HG02938 (cell line): ENCODE measurements around the gene EOMES.

Source experiments
- ATAC-seq: cut with Tn5 transposase; IDR thresholded peaks from one replicate; pipeline ENCODE4 v1.9.1; 2021; ENCODE audit warnings: mild to moderate bottlenecking, moderate library complexity; ENCODE audit not compliant: unreplicated experiment

Gene EOMES

DNA sequence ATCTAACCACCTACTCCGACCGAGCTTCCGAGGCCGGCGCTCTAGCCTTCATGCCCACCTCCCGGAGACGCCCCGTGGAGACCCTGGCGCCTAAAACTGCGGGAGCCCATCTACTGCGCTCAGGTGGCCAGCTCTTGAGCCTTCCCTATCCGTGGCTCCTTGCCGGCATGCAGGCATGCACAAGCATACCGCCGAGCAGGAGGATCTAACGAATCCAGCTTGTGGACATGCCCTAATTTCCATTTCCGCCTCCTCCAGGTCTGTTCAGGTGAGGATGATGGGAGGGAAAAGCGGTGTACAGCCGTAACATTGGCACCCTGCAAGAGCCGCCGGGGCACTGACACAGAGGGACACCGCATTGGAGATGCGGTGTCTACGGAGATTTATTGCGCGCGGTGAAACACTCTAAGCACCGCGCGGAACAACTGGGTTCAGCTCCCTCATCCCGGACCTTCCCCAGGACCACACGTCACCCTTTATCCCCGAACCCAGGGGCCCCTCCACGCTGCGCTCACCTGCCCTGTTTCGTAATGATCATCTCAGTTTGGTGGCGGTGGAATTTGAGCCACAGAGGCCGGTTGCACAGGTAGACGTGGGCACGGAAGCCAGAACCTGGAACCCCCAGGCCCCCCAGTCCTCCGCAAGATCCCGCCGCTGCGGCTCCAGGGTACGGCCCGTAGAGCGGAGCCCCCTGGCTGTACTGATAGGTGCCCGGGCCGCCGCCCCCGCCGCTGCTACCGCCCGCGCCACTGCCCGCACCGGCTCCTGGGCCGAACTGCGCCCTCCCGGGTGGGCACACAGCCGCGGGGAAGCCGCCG is 1.0 kb downstream of the EOMES start:
- no peak for ATAC-seq

DNA sequence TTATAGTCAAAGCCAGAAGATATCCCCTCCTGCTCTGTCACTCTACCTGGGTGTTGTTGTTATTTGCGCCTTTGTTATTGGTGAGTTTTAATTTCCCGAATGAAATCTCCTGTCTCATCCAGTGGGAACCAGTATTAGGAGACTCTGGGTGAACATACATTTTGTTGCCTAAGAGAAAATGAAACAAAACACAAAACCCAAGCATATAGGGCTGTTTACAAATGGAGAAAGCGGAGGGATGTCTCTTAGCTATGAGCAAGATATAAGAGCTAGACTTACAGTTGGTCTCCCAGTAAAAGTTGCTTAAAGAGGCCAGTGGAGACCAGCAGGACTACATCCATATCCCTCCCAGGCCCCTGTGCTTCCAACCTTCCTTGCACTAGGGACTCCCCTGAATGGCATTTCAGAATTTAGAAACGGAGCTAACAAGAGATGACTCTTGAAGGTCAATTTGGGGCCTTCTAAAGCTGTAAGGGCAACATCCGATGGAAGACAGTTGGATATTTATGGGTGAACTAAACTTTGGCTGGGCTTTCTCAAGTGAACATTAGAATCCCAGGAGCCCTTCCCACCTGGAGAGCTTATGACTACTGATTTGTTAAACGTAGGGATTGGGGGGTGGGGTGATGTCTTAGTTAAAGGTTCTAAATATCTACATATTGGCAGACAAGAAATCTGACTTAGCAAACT is 2.7 kb downstream of the EOMES start:
- ATAC-seq: no peak

DNA sequence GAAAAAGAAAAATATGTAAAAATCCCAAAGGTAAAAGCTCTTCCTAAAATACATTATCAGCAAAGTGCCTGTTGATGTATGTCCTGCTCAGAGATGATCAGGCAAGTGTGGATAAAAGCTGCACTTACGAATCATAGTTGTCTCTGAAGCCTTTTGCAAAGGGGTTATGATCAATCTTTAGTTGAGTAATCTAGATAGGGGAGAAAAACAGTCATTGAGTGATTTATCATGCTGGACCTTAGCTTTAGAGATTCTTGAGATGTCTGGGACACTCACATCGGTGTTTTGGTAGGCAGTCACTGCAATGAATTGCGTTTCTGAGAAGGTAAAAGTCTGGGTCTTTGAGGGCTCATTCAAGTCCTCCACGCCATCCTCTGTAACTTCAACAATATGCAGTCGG is 3.7 kb downstream of the EOMES start:
- no peak for ATAC-seq

DNA sequence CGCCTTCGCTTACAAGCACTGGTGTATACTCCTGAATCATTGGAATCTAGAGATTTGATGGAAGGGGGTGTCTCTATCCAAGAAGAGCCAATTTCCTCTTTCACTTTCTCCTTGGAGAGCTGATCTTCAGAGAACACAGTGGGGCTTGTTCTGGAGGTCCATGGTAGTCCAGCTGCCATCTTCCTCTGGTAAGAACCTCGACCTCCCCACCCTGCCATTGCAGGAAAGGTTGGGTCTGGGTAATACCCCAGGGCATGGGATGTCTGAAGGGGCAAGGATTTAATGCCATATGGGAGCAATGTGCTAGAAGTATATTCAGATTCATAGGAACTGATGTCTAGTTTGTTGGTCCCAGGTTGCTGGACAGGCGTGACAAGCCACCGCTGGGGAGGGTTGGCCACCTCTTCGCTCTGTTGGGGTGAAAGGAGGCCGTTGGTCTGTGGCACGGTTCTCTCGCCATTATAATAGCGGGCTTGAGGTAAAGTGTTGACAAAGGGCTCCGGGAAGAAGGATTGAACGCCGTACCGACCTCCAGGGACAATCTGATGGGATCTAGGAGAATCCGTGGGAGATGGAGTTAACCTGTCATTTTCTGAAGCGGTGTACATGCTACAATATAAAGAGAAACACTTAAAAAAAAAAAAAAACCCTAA is 4.8 kb downstream of the EOMES start:
- ATAC-seq: no peak

DNA sequence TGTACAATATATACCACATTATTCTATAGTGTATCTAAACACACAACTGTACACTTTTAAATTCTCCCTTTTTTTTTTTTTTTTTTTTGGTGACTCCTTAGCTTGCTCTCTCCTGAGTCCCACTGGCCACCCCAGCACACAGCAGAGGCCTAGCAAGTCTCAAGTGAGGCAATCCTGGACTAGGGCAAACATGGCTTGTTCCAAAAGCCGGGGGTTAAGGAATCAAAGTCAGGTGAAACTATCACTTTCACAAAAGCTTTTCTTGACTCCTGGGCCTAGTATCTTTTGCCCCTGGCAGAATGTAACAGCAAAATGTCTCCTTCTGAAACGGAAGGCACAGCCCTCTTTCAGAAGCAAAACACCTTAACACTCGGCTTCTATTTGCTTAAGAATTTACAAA is 5.8 kb downstream of the EOMES start:
- no peak for ATAC-seq

DNA sequence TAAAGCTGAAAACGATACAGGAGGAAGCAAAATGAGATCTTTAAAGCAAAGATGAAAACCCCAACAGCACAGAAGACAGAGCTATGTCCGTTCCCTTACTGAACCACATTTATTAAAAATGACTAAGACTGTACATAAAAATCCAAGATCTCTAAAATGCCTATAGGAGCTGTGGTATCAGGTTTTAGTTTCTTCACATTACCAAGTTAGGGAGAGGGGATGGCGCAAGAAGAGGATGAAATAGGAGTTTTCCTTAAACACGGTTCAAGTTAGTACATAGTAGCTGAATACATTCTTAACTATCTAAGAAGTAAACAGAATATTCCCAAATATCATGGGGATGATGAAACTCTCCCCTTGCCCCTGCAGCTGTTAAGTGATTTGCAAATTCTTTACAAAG is 6.3 kb downstream of the EOMES start:
- no peak for ATAC-seq

DNA sequence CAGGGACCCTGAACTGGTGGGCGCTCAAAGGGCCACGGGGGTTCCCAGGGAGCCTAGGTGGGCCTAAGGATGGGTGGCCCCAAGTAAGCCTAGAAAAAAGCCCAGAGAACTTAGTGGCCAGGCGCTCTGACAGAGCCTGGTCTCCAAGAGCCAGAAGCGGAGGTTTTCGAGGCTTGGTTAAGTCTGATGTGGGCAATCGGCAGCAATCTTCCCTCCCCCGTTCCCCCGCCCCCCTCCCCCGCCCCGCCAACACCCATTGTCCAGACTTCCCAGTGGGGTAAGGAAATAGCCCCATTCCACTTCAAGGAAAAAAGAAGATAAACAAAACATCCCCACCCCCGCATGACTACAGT is 6.7 kb downstream of the EOMES start:
- no peak for ATAC-seq

DNA sequence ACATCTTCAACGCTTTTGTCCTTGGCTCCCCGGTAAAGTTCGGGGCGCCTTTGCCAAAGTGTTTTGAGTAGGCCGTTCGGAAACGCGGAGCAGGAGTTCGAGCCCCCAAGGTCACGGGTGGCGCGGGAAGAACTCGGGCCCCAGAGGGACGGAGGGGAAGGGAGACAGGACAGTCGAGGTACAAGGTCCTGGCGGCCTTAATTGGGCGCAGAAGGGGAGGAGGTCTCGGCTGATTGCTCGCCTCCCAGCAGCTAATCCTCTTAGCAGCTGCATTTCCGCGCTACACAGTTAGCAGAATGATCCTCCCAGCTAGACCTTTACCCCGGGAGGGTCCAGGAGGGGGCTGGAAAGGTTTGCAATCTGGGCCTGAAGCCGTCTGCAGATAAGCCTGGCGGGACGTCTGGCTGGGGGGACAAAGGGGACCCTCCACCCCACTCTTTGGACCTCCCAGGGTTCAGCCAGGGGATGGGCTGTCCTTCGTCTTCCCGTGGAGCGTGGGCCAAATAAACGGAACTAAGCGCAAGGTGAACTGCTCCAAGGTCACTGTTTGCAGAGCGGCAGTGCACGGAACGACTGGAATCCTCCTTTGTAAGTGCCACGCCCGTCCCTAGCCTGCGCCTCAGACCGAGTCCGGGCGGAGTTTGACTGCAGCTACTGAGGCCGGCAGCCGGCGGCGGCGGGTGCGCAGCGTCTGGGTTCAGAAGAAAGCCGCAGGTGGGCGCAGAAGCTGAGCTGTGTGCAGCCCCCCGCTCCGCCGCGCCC is 7.2 kb downstream of the EOMES start:
- no peak for ATAC-seq

DNA sequence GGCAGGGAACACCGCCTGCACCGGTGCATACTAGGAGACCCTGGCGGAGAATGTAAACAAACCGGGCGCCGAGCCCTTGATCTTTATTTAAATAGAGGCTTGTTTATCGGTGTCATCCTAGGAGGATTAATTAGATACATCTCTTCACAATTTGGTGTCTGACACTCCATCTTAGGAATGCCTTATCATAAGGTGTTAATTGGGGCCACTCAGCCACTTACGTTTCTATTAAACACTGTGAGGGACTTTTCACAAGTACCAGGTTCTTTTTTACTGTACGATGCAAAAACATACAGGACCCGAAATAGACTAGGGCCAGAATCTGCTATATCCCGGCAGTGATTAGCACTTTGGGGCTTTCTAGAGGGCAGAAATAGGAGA is 8.0 kb downstream of the EOMES start:
- ATAC-seq: no peak

DNA sequence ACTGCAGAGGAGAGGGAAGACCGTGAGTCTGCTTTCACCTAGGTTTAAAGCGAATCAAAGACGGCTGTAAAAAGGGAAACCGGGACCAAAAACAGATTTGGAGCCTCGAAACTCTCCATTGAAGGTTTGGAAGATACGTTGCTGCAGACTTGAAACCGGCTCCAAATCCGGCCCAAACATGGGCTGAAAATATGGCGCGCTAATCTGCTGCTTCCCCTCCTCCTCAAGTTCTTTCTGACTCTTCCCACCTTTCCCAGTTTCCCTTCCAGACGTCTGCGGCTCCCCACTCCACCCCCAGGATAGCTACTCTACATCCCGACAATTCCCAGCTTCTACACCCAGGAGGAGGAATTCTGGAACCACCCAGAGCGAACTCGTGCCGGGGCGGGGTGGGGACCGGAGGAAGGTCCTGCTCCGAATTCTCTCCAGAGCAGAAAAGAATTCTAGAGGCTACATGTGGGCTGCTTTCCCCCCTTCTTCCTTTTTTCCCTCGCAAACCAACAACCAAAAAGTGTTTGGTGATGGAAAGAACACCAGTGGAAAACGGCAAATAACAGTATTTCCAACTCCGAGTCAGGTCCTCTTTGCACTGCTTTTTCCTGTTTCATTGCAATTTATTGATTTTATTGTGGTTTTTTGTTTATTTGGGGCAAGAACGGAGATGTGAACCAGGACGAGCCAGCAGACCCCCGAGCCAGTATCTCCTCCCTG is 8.5 kb downstream of the EOMES start:
- no peak for ATAC-seq

DNA sequence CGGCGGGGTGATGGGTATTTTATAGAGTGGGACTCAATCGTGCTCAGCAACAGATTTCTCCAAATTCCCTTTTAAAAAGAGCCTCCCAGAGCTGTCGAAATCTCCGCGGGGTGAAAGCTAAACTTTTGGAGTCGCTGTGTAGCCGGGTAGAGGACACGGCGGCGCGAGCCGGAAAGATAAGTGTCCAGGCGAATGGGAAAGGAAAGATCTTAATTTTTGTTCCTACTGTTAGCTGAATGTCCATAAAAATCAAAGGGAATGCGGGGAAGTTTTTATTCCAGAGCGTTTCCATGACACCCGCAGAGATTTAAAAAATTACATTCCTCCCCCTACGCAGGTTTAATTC is 9.1 kb downstream of the EOMES start:
- ATAC-seq: no peak

DNA sequence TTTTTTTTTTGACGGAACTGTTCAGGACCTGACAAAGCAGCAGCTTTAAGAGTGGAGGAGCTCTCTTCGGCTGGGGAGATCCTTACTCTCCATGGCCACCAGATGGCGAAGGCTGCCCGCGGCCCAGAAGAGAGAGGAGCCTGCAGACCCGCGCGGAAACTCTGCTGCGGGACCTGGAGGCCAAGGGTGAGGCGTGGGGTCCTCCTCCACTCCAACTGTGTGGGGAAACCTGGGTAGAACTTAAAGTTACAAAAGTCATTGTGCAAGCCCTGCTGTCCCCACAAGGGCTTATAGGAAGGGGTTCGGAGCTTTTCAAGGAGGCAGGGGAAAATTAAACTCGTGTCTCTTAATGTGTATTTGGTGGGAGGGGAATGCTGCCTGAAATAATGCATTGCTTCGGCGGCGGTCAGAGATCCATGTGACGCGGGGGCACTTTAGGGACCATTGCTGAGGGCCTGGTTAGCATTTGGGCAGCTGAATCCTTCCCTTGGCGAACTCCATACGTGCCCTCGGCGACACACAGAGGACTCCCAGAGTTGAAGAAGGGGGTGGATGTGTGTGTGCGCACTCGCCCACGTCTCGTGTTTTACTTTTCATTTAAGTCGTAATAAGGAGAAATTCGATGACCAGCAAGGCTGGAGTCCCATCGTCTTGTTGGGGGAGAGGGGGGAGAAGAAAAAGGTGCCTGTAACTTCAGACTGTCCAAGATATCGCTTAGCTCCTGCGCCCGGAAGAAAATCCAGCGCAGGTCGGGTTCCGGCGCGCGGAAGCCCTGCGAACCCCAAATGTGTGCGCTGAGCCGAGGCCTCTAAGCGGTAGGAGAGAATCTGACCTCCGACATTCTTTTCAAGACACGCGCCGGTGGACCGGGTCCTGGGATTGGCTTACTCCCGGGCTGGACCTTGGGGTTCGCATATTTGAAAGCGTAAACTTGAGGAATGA is 9.7 kb downstream of the EOMES start:
- peak; percentile 90 for ATAC-seq

DNA sequence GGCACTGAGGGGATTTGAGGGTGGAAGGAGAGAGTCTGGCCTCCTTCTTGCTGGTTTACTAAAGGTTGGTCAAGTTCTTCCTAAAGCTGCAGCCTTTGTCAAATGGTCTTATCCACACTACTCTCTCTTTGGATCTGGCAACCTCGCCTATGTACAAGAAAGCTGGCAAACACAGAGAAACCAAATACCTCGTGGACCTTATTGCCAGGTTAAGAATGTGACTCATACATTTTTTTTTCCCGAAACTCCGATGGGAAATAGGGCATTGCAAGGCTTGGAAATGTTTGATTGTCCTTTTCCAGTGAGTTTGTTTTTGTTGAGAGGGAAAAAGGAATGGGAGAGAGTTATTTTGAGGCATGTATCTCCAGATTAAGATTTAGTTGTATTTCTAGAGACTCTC is 13.9 kb downstream of the EOMES start:
- no peak for ATAC-seq

DNA sequence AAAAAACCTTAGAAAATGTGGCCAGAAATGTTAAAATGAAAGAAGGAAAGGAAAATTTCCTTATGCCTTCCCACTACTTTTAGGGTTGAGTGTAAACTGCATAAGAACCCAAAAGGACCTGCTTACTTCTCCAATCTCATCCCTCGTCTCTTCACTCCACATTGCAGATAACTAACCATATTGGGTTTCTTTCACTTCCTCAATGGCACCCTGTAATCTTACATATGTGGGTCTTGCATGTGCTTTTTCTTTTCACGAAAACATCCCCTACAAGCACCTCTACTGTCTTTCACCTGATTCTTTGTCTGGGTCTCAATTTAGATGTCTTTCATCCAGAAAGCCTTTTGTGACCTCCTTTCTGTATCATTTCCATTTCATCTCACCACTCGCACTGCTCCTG is 23.1 kb downstream of the EOMES start:
- ATAC-seq: peak; percentile 70

DNA sequence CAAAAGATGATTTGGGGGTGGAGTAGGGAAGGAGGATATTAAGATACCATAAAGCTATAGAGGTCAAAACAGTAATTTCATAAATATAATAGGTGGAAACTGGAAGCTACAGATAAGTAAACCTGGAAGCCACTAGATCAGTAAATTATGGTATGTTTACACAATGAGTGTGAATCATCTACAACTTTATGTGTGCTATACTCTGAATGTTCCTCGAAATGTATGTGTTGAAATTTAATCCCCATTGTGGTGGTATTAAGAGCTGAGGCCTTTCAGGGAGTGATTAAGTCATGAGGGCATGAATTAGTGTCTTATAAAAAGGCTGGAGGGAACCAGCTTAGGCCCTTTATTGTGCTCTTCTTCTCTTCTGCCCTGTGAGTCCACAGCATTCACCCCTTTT is 25.2 kb downstream of the EOMES start:
- ATAC-seq: no peak

DNA sequence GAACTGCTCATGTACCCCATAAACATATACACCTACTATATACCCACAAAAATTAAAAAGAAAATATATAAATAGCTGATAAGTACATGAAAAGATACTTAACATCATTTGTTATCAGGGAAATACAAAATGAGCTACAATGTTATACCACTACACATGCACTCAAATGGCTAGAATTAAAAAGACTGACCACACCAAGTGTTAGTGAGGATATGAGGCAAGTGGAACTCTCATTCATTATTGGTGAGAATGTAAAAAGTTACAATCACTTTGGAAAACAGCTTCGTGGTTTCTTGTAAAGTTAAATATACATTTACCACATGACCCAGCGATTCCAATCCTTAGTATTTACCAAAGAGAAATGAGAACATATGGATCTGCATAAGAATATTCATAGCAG is 26.5 kb downstream of the EOMES start:
- no peak for ATAC-seq

DNA sequence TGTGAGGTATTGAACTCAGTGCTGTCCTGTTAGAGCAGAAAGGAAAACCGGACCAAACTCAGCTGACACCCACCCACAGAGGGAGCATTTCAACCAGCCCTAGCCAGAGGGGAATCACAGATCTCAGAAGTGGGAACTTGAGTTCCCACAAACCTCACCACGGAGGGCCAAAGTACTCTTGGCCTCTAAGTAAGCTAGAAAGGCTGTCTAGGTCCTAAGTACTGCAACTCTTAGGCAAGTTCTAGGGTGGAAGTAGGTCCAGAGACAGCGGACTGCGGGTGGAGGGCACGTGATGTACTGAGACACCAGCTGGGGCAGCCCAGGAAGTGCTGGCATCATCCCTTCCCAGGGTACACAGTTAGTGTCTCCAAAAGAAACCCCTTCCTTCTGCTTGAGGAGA is 34.1 kb downstream of the EOMES start:
- no peak for ATAC-seq

DNA sequence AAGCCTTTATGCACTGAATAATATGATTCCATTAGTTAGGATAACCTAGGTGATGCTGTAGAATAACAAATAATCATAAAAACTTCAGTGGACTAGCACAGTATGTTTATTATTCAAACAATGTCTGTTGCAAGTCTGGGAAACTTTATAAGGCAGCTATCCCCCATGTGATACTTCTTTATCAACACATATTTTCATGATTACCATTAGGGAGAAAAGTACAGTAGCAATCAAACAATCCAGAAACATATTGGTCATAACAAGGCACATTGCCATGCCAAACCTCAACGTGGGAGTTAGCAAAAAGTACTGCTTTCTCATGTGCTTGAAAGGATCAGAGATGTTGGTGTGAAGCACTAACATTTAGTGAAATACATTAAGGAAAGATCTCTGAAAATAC is 35.5 kb downstream of the EOMES start:
- no peak for ATAC-seq

DNA sequence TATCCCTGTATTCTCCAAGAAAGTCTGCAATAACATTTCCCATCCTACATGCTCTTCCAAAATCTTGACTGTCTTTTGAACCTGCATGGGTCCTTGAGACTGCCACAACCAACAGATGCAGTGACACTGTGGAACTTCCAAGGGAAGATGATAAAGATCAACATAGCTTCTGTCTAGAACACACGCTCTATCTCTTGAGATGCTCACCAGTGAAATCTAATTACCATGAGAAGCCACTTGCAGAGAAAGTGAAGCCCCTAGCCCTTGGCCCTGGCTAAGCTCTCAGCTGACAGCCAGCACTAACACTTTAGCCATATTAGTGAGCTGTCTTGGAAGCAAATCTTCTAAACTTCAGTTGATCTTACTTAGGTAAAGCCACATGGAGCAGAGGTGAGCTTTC is 36.6 kb downstream of the EOMES start:
- no peak for ATAC-seq

DNA sequence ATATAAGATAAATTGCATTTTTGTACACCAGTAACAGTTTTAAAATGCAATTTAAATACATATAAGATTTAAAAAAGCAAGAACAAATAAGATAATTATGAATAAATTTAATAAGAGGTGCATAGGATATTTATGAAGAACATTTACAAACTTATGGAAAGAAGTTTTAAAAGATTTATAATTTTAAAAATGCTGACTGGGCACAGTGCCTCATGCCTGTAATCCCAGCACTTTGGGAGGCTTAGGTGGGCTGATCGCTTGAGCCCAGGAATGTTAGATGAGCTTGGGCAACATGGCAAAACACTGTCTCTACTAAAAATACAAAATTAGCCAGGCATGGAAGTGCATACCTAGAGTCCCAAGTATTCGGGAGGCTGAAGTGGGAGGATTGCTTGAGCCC is 37.8 kb downstream of the EOMES start:
- no peak for ATAC-seq
